IPS DF 6.9 (cell line): Measurements from ENCODE around the gene LYZL6.
"Not testable (repeated sequence)": the region's sequence is repeated elsewhere in the genome, so short reads cannot be mapped to it uniquely, and the experiment has no call there.

Source experiments
- DNase-seq: peaks from one replicate; pipeline ENCODE4 v3.0.0-alpha.2; 2013; ENCODE audit warnings: low read depth, low spot score
- H3K27ac ChIP-seq: one replicate; pipeline ENCODE4 v1.5.1; 2013; ENCODE audit warnings: low read length, control low read depth
- H3K27me3 ChIP-seq: 2 replicates; pipeline ENCODE4 v1.6.1; 2013; ENCODE audit warnings: mild to moderate bottlenecking, low read length; ENCODE audit not compliant: control insufficient read depth, insufficient read depth
- H3K36me3 ChIP-seq: 2 replicates; pipeline ENCODE4 v1.6.1; 2013; ENCODE audit warnings: low read length; ENCODE audit not compliant: control insufficient read depth, insufficient read depth
- H3K4me1 ChIP-seq: 2 replicates; pipeline ENCODE4 v1.6.1; 2013; ENCODE audit warnings: low read length; ENCODE audit not compliant: control insufficient read depth, insufficient read depth
- H3K4me3 ChIP-seq: 2 replicates; pipeline ENCODE4 v1.5.1; 2013; ENCODE audit warnings: mild to moderate bottlenecking, low read length
- H3K9me3 ChIP-seq: 2 replicates; pipeline ENCODE4 v1.6.1; 2013; ENCODE audit warnings: low read length, inconsistent platforms; ENCODE audit not compliant: control insufficient read depth, insufficient read depth
- WGBS: extraction: QIAGEN DNeasy Blood & Tissue Kit; methylation state at CpG from one replicate; pipeline ENCODE4 v1.1.7; 2013; ENCODE audit warnings: mixed read lengths, missing lambda C conversion rate; ENCODE audit not compliant: insufficient read length, insufficient coverage; 5-methylcytosine and 5-hydroxymethylcytosine counted together

LYZL6 gene

DNA sequence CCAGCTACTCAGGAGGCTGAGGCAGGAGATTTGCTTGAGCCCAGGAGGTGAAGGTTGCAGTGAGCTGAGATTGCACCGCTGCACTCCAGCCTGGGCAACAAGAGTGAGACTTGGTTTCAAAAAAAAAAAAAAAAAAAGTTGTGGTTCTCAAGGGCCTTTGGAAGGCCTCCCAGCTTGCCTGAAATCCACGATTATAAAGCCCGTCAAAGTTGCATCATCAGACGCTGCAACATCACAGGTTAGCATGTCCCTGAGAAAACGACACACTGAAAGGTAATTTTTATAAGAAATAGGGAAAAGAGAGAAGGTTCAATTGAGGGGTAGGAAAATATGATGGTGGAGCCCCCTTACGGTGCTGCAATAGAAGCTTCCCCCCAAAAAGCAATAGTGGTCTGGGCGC lies 4.6 kb upstream of the LYZL6 start:
- H3K9me3 ChIP-seq: no peaks in the 10 kb centered on the region
- no peaks in the 10 kb centered on the region for H3K36me3 ChIP-seq
- H3K4me3 ChIP-seq: no peak overlapping the region
- no peaks in the 10 kb centered on the region for H3K27me3 ChIP-seq
- no peaks in the 10 kb centered on the region for H3K4me1 ChIP-seq
- no CpG with 5 or more reads among the region's 7 CpGs for WGBS
- H3K27ac ChIP-seq: no peak overlapping the region
- DNase-seq: no peak

GRCh38 chr17:35947156-35947585 lies 3.7 kb upstream of the LYZL6 start:
- no CpG with 5 or more reads among the region's 12 CpGs for WGBS
- no peak for DNase-seq
- H3K4me3 ChIP-seq: no peak overlapping the region

DNA sequence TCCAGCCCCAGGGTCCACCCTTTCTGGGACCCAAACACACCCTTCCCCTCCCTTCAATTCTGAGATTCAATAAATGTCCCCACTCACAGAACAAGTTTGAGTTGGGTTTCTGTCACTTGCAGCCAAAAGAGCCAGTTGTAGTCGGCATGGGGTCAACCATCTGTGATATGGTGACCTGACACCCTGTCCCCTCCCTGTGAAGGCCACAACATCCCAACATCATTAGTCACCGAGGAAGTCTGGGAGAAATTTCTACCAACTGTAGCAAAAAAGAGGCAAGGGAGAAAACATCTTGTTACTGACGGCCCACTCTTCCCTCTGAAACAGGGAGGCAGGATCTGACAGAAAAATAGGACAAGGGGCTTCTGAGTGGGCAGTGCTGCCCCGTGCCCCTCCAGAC lies 638 bp upstream of the LYZL6 start:
- H3K36me3 ChIP-seq: no peaks in the 10 kb centered on the region
- no peaks in the 10 kb centered on the region for H3K4me1 ChIP-seq
- WGBS: no CpG with 5 or more reads among the region's 4 CpGs
- H3K27me3 ChIP-seq: no peaks in the 10 kb centered on the region
- H3K4me3 ChIP-seq: no peak overlapping the region
- H3K9me3 ChIP-seq: no peaks in the 10 kb centered on the region
- DNase-seq: no peak
- H3K27ac ChIP-seq: no peak overlapping the region

More at GRCh38 chr17:35947156-35947585, 3.7 kb upstream of the LYZL6 start:
- no peaks in the 10 kb centered on the region for H3K9me3 ChIP-seq
- H3K4me1 ChIP-seq: no peaks in the 10 kb centered on the region
- H3K27me3 ChIP-seq: no peaks in the 10 kb centered on the region
- no peak overlapping the region for H3K27ac ChIP-seq
- H3K36me3 ChIP-seq: no peaks in the 10 kb centered on the region

DNA sequence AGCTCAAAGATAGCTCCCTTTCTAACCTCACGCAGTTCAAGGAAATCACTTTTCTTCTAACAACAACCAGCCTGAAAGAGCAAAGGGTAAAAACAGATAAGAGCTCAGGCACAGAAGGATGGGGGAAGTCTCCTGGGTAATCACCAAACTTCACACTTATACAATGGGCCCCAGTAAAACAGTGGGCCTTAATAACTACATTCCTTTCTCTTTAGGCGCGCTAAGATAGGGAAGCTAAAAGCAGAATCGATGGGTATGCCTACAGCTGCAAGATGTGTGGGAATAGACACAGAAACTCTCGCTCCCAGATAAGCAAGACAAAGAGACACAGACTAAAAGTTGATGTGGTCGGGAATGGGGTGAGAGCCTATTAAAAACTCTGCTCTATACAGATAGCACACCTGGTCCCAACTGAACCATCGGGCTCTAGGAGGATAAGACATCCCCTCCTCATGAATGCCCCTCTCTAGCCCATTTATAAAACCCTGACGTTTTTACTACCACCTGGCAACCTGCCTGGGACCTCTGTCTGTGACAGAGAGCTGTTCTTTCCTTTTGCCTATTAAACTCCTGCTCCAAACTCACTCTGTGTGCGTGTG lies 826 bp downstream of the LYZL6 start:
- Histone ChIP-seq H3K9me3 (no peaks in the 10 kb centered on the region), H3K4me3 (no peak overlapping the region), H3K36me3 (no peaks in the 10 kb centered on the region), H3K27ac (no peak overlapping the region), H3K4me1 (no peaks in the 10 kb centered on the region), H3K27me3 (no peaks in the 10 kb centered on the region)
- DNase-seq: no peak
- WGBS: no CpG with 5 or more reads among the region's 9 CpGs

DNA sequence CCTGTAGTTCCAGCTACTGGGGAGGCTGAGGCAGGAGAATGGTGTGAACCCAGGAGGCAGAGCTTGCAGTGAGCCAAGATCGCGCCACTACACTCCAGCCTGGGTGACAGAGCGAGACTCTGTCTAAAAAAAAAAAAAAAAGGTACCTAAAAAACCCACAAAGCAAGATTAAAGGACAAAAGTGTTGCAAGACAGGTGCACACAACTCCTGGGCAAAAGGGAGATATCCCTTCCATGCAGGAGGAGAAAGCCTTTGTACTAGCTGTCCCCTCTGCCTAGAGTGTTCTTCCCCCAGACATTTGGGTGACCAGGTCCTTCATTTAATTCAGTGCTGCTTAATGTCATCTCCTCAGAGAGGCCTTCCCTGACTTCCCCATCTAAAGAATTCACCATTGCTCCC lies 5.0 kb downstream of the LYZL6 start:
- not testable (repeated sequence) for H3K36me3 ChIP-seq, DNase-seq, H3K27me3 ChIP-seq, H3K4me3 ChIP-seq, H3K9me3 ChIP-seq, H3K4me1 ChIP-seq, H3K27ac ChIP-seq
- WGBS: no CpG with 5 or more reads among the region's 3 CpGs

- no CpG with 5 or more reads among the region's 5 CpGs for WGBS
- H3K36me3 ChIP-seq: no peaks in the 10 kb centered on the region
- no peaks in the 10 kb centered on the region for H3K9me3 ChIP-seq
- no peaks in the 10 kb centered on the region for H3K27me3 ChIP-seq
- H3K4me3 ChIP-seq: no peak overlapping the region
- no peaks in the 10 kb centered on the region for H3K4me1 ChIP-seq
- DNase-seq: no peak
- no peak overlapping the region for H3K27ac ChIP-seq
Observed at GRCh38 chr17:35936063-35936462, 7.5 kb downstream of the LYZL6 start.

- Histone ChIP-seq H3K27me3 (no peaks in the 10 kb centered on the region), H3K27ac (no peak overlapping the region)
- no CpG with 5 or more reads among the region's 10 CpGs for WGBS
Observed at GRCh38 chr17:35934760-35935159, 8.8 kb downstream of the LYZL6 start.

GRCh38 chr17:35932586-35932985 lies 10.9 kb downstream of the LYZL6 start:
- Histone ChIP-seq H3K4me3 (no peak overlapping the region), H3K27ac (no peak overlapping the region), H3K36me3 (no peaks in the 10 kb centered on the region), H3K9me3 (no peaks in the 10 kb centered on the region), H3K27me3 (no peaks in the 10 kb centered on the region), H3K4me1 (no peaks in the 10 kb centered on the region)
- no peak for DNase-seq

More at GRCh38 chr17:35934760-35935159, 8.8 kb downstream of the LYZL6 start:
- Histone ChIP-seq H3K36me3 (no peaks in the 10 kb centered on the region), H3K4me3 (no peak overlapping the region), H3K9me3 (no peaks in the 10 kb centered on the region), H3K4me1 (no peaks in the 10 kb centered on the region)
- no peak for DNase-seq

GRCh38 chr17:35931794-35932425 lies 11.6 kb downstream of the LYZL6 start:
- DNase-seq: no peak
- H3K36me3 ChIP-seq: no peaks in the 10 kb centered on the region
- H3K27ac ChIP-seq: no peak overlapping the region
- H3K4me1 ChIP-seq: no peaks in the 10 kb centered on the region
- WGBS: no CpG with 5 or more reads among the region's 6 CpGs
- H3K27me3 ChIP-seq: no peaks in the 10 kb centered on the region
- no peak overlapping the region for H3K4me3 ChIP-seq
- H3K9me3 ChIP-seq: no peaks in the 10 kb centered on the region

DNA sequence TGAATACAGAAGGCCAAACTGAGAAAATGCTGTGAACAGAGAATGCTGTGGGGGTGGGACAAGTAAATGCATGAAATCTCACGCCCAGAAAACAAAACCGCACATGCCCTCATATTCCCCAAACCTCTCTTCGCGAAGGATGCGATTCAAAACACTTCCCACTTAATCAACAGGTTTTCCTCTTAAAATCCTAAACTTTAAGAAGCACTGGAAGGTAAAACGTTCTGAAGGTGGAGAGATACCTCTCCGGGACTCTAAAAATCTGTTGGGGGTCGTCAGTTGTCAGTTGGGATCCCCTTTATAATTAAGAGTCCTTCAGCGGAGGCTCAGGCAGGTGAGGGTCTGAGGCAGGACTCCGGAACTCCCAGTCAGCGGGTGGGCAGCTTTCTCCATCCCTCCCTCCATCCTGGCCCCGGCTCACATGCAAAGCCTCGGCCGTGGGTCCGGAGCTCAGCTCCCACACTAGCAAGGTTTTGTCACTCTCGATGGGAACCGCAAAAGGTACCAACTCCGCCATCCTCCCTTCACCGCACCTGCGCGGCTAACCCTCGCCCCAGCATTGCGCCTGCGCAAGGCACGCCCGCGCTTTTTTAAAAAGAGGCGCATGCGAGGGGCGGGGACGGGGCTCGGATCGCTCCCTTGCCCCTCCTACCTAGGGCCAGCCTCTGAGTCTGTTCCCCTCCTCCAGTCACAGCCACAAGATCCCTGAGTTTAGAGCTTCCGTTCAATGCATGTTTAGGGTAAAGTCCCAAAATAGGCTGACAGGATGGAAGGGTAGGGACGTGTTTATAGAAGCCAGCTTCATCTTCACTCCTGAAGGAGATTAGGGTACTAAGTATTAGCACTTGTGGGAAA lies 13.1 kb downstream of the LYZL6 start, which contains the start of gene RDM1:
RDM1 (minus strand) TSS at position 563 of the 855 bp plus-strand sequence; CDS start at position 517, 46 bp downstream.
- Histone ChIP-seq H3K27ac (no peak within 1 kb of the TSS), H3K27me3 (no peaks in the 10 kb centered on the region), H3K4me3 (peak within 1 kb of the TSS; percentile 35; the same call in 1 of the 2 replicates), H3K4me1 (no peaks in the 10 kb centered on the region), H3K9me3 (no peaks in the 10 kb centered on the region), H3K36me3 (no peaks in the 10 kb centered on the region)
- no CpG with 5 or more reads among the region's 35 CpGs for WGBS
- peak; percentile 67 for DNase-seq
